Activated CD4-positive, alpha-beta T cell treated with anti-CD3 and anti-CD28 coated beads for 48 hours (primary cell): Measurements from ENCODE around the gene DYNLT4.
A peak's percentile ranks its signal among the peaks of the same experiment; 100 is the strongest.
"Not testable (repeated sequence)": the region's sequence is repeated elsewhere in the genome, so short reads cannot be mapped to it uniquely, and the experiment has no call there.

Experiments
- DNase-seq: peaks from one replicate; pipeline ENCODE4 v3.0.0-alpha.2; 2020

Gene DYNLT4

GRCh38 chr1:44808063-44808937, 1.1 kb upstream of the DYNLT4 start, which contains the start of gene BTBD19:
TSS of gene BTBD19 (plus strand) at chr1:44808523. CDS start at chr1:44808821, 298 bp downstream.
- peak; percentile 88 for DNase-seq

GRCh38 chr1:44807364-44808062, 362 bp upstream of the DYNLT4 start:
- peak; percentile 94 for DNase-seq

- DNase-seq = no peak
Measured at GRCh38 chr1:44806025-44806703, 987 bp downstream of the DYNLT4 start.

- DNase-seq = no peak
Measured at GRCh38 chr1:44805311-44806024, 1.7 kb downstream of the DYNLT4 start.

- DNase-seq = no peak
Measured at GRCh38 chr1:44803312-44804095, 3.6 kb downstream of the DYNLT4 start.

DNA sequence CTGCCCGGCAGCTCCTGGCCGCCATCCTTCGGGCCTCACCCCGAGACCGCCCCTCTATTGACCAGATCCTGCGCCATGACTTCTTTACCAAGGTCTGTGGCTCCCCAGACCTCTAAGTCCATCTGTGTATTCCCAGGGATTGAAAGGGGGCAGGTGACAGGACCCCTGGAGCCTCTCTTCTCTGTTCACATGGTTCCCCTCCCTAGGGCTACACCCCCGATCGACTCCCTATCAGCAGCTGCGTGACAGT, 4.2 kb downstream of the DYNLT4 start:
- no peak for DNase-seq

DNA sequence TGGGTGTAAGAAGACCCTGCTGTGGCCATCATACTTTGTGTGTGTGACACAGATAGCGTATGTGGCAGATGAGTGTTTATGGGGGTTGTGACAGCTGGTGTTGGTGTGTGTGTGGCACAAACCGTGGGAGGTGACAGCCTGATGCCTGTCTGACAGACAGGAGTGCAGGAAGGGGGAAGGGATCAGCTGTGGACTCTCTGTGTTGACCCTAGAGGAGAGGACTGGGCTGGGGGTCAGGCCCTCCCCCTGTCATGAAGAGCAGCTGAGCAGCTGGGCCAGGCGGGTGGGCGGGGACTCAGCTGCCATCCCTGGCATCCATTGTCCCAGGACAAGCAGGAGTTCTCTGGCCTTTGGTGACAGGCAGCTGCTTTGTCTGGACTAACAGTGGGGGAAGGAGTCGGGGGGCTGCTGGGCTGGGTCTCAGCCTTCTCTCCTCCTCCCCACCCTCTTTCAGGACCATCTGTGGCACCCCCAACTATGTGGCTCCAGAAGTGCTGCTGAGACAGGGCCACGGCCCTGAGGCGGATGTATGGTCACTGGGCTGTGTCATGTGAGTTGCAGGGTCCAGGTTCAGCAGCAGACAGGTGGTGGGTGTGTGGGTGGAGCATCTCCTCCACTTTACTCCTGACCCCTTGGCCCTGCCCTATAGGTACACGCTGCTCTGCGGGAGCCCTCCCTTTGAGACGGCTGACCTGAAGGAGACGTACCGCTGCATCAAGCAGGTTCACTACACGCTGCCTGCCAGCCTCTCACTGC, 4.7 kb downstream of the DYNLT4 start:
- no peak for DNase-seq

GRCh38 chr1:44801491-44802305, 5.5 kb downstream of the DYNLT4 start:
- peak; percentile 64 for DNase-seq

DNA sequence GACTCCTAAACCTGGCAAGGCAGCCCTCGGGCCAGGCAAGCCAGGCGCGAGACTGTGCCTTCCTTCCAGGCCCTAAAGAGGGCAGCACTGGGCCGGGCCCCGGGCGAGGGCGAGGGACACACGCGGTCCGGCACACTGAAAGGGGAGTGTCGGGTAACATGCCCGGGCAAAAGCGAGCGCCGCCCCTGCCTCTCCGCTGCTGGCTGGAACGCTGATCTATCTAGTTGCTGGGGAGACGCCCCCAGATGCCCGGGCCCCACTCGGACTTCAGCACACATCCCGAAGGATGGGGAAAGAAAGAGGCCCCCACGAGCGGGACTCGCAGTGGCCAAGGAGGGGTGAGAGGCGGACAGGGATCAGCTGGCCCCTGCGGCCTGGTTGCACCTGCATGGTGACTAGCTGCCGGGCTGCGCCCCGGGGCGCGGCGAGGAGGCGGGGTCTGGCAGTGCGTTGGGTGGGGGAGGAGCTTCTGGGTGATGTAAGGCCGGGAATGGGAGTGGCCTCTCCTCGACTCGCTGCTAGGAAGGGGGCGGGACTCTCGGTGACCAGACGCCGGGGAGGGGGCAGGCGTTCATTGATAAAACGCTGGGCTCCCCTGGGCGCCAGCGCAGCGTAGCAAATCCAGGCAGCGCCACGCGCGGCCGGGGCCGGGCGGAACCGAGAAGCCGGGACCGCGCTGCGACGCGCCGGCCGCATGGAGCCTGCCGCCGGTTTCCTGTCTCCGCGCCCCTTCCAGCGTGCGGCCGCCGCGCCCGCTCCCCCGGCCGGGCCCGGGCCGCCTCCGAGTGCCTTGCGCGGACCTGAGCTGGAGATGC, 7.2 kb downstream of the DYNLT4 start, which contains the start of gene PLK3:
Gene PLK3, plus strand, starts transcription at position 608 of the 815 bp plus-strand sequence. Its CDS starts 87 bp downstream, at position 695.
- peak; percentile 99 for DNase-seq

DNA sequence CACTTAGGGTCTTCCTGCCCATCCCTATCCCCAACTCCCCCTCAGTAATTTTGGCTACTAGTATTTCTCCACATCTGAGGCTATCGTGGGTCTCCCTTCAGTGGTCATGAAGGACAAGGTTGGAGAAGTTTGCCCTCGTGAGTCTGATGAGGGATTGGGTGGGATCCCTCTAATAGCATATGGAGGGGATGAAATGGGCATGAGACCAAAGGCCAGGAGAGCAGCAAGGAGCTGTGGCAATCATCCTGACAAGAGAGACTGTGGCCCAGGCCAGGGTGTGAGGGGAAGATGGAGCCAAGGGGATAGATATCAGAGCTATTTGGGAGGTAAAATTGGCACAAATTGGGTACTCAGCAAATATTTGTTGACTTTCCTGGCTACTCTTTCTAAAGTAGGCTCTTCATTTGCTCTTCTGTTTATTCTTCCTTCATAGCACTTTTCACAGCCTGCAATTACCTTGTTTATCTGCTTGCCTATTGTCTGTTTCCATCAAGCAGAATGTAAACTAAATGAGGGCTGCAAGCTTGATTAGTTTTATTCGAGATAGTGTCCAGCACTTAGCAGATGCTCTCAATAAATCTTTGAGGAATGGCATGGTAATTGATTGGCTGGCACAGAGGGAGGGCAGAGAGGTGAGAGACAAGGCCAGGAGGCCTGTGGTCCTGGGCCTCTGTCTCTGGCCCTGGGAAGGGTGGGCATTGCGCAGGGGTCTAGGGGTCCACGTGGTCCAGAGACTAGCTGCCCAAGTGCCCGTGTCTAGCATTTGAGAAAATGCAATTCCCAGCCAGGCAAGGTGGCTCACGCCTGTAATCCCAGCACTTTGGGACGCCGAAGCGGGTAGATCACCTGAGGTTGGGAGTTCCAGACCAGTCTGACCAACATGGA, 8.4 kb downstream of the DYNLT4 start:
- DNase-seq = no peak

- DNase-seq = not testable (repeated sequence)
Measured at GRCh38 chr1:44797886-44798285, 9.3 kb downstream of the DYNLT4 start.

DNA sequence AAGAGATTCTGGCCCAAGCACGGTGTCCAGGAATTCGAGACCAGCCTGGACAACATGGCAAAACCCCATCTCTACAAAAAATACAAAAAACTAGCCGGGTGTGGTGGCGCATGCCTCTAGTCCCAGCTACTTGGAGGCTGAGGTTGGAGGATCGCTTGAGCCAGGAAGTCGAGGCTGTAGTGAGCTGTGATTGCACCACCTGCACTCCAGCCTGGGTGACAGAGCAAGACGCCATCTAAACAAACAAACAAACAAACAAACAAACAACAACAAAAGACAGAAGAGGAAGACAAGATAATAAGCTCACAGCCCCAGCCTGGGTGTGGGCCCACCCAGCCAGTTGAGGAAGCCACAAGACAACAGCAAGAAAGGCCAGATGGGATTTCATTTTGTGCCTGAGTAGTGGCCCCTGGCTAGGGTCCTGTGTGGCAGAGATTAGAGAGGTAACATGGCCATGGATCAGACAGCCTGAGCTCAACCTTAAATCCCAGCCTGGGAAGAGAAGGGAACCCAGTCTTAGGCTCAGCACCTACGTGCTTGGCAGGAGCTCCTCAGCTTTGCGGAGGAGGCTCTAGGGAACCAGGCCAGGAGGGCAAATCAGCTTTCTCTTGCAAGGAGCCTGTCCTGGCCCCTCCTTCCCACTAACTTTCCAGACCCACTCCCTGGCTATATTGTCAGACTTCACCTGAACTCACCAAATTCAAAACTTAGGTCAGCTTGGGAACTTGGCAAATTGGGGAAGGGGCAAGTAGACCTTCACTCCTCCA, 14.2 kb downstream of the DYNLT4 start:
- DNase-seq = no peak

DNA sequence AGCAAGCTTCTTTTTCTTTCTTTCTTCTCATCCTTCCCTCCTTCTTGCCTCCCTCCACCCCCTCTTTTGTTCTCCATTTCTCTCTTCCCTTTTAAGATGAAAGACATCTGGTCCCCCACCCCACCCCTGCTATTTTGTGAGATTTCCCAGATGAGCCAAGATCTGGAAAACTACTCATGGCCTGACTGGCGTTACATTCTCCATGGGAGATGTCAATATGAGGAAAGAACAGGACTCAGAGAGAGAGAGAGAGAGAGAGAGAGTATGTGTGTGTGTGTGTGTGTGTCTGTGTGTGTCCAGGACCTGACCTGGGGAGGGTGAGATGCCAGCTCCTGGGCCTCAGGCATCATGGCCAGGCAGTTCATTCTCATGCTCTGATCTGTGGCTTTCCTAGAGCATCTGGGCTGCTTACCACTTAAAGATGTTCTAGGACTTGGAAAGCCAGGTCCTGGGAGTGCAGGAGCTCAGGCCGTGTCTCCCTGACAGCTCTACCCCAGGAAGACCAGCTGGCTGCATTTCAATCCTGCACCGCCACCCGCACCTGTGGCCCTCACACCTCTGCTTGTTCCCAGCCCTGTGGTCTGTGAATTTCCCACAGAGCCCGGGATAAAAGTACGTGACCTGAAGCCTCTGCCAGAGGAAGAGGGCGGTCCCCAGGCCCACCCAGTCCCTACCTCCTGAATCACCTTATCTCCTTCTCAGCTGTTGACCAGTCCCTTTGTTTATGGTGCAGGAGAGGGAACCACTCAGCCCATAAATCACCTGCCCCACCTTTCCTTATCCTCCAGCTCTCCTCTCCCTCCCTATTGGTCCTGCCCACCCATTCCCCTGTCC, 16.0 kb downstream of the DYNLT4 start:
- DNase-seq = no peak

GRCh38 chr1:44788120-44788860, 18.9 kb downstream of the DYNLT4 start, which contains the start of gene BEST4:
TSS of gene BEST4 (minus strand) at chr1:44788170. CDS start at chr1:44787705, 465 bp downstream.
- no peak for DNase-seq

GRCh38 chr1:44787506-44787905, 19.6 kb downstream of the DYNLT4 start:
- no peak for DNase-seq
